Myocyte (in vitro differentiated cells): ENCODE measurements around the gene CNNM2. TPM values are rescaled to one million over a fixed set of nuclear protein-coding genes. Genes with fewer than 3 reads are reported as not detected.
"Not testable (repeated sequence)": the region's sequence is repeated elsewhere in the genome, so short reads cannot be mapped to it uniquely, and the experiment has no call there.

Experiments used
- DNase-seq: peaks from one replicate; pipeline ENCODE4 v3.0.0-alpha.2; 2012; ENCODE audit warnings: low read depth
- total RNA-seq: library from RNA; depleted of rRNA; stranded (reverse); fragments of >200 nt; gene quantifications from 2 replicates; pipeline ENCODE4 v1.2.3, GENCODE V29; 2014

Gene CNNM2
- total RNA-seq, 1 donor from 2014 or later: 4.7 TPM

- DNase-seq: no peak
Measured at GRCh38 chr10:102923601-102924000, 5.5 kb downstream of the CNNM2 start.

- DNase-seq: no peak
Measured at GRCh38 chr10:102926842-102927241, 8.7 kb downstream of the CNNM2 start.

GRCh38 chr10:102927311-102928010, 9.4 kb downstream of the CNNM2 start:
- DNase-seq: no peak

GRCh38 chr10:102928442-102928841, 10.3 kb downstream of the CNNM2 start:
- DNase-seq: not testable (repeated sequence)

GRCh38 chr10:102930720-102931119, 12.6 kb downstream of the CNNM2 start:
- no peak for DNase-seq

- no peak for DNase-seq
Measured at GRCh38 chr10:102931643-102932042, 13.5 kb downstream of the CNNM2 start.

DNA sequence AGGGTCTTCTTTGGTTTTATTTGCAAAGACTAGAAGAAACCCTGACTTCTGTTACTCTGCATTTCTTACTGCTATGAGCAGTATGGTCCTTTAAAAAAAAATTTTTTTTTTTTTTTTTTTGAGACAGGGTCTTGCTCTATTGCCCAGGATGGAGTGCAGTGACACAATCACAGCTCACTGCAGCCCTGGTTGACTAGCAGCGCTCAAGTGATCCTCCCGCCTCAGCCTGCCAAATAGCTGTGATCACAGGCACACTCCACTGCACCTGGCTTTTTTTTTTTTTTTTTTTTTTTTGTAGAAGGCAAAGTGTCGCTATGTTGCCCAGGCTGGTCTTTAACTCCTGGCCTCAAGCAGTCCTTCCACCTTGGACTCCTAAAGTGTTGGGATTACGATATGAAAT, 17.4 kb downstream of the CNNM2 start:
- no peak for DNase-seq

- no peak for DNase-seq
Measured at GRCh38 chr10:102935939-102936605, 18.0 kb downstream of the CNNM2 start.

GRCh38 chr10:102941401-102941800, 23.3 kb downstream of the CNNM2 start:
- no peak for DNase-seq

GRCh38 chr10:102945449-102945848, 27.4 kb downstream of the CNNM2 start:
- no peak for DNase-seq

DNA sequence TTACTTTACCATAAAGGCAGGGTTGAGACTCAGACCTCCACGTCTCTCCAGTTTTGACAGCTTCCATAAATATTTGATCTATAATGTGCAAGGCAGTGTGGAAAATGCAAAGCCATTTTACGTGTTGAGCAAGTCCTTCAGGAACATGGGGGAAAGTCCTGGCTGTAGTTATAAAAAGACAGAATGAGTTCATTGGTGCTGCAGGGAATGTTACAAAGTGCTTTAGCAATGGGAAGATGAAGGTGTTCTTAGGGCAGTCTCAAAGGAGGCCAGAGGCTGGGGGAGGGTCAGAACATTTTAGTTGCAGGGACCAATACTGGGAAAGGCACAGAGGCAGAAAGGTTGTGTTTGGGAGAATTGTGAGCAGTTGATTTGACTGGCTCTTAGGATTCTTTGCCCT, 27.9 kb downstream of the CNNM2 start:
- DNase-seq: no peak

DNA sequence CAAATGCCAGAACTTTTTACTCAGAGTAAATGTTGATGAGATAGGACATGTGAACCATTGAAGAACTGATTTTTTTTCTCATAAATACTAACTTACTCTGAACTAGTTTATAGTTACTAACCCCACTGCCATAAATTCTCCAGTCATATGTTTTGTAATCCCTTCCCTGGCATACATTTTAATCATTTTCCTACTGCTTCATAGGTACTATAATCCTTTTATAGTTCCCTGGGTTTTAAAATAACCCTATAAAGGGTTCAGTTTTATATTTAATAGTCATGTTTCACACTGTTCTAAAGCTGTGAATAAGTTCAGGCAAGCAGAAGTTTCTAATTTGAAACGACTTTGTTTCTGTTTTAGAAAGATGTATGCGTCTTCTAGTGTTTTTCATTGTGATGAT, 28.9 kb downstream of the CNNM2 start:
- DNase-seq: no peak

DNA sequence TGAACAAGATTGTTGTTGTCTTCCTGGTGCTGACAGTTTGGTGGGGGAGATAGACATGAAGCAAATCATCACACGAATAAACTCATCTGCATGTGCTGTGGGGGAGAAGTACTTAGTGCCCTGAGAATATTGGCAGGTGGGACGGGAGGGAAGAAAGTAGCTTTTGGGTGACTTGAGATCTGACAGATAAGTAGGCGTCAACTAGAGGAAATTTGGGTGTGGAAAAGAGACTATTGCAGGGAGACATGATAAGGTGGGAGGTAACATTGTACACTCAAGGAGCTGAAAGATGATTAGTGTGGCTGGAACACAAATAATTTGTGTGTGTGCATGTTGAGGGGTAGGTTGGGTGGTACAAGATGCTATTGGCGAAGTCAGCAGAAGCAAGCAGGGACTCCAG, 30.1 kb downstream of the CNNM2 start:
- no peak for DNase-seq

GRCh38 chr10:102948786-102949185, 30.7 kb downstream of the CNNM2 start:
- DNase-seq: no peak

DNA sequence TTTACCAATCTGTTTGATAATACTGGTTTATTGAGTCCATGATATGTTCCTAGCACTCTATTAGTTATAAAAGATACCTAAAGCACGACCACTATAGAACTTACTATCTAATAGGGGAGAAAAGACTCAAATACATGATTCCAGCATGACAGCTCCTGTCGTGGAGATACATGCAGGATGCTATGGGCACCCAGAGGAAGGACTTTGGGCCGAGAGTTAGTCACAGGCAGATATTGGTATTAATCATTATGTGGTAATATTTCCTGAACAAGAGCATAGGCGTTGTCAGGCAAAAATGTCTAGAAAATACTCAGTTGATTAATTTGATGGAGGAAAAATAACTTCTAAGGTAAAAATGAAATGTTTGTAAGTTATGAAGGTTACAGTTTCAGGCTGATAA, 31.8 kb downstream of the CNNM2 start:
- DNase-seq: no peak

DNA sequence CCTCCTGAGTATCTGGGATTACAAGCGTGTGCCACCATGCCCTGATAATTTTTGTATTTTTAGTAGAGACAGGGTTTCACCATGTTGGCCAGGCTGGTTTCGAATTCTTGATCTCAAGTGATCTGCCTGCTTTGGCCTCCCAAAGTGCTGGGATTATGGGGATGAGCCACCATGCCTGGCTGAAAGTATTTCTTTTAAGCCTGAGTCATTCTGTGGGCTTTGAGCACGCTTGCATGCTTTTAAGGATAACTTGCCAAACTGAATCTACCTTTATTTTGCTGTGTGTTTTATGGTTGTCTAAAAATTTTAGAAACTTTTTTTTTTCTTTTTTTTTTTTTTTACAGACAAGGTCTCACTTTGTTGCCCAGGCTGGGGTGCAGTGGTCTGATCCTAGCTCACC, 33.2 kb downstream of the CNNM2 start:
- no peak for DNase-seq

DNA sequence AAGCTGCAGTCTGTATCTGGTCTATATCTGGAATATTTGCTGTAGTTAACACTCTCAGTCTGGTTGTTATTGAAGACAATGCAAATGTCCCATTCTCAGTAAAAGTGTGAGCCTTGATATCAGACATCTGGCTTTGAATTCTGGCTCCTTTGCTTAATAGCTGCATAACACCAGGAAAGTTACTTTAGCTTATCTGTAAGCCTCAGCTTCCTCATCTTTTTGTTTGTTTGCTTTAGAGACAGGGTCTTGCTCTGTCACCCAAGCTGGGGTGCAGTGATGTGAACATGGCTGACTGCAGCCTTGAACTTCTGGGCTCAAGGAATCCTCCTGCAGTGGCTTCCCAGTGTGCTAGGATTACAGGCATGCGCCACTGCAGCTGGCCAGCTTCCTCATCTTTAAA, 41.3 kb downstream of the CNNM2 start:
- no peak for DNase-seq

- no peak for DNase-seq
Measured at GRCh38 chr10:102960157-102960556, 42.1 kb downstream of the CNNM2 start.

DNA sequence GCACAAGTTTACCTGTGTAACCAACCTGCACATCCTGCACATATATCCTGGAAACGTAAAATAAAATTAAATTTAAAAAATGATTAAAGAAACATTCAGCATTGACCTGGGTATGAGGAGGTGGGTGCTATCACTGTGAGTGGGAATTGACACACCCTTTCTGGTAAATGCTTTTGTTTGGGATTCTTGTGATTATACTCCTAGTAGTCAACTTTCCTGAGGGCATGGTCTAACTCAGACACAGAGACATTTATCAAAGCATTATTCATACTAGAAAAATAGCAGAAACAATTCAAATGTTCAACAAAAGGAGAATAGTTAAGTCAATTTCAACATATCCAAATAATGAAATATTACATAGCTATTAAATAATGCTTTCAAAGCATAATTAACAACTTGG, 44.2 kb downstream of the CNNM2 start:
- no peak for DNase-seq

- no peak for DNase-seq
Measured at GRCh38 chr10:102962951-102963755, 45.1 kb downstream of the CNNM2 start.

DNA sequence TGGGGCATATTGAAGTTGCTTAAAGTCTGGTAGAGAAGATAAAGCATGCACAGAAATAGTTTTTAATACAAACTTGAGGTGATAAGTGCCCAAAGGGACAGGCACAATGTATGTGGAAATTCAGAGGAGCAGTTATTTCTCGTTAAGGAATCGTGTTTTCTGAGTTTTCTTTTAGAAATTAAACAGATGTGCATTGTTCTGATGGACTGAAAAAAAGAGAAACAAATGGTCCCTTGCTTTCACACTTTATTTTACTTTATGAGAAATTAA, 45.6 kb downstream of the CNNM2 start:
- DNase-seq: no peak

DNA sequence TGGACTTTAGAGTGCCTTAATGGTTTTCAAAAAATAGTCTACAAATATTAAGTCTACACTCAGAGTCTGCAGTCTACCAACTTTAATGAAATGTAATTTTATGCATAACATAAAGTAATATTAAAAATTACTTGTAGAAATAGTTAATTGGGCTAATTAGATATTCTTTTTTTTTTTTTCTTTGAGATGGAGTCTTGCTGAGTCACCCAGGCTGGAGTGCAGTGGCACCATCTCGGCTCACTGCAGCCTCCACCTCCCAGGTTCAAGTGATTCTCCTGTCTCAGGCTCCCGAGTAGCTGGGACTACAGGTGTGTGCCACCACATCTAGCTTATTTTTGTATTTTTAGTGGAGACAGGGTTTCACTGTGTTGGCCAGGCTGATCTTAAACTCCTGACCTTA, 46.0 kb downstream of the CNNM2 start:
- not testable (repeated sequence) for DNase-seq

DNA sequence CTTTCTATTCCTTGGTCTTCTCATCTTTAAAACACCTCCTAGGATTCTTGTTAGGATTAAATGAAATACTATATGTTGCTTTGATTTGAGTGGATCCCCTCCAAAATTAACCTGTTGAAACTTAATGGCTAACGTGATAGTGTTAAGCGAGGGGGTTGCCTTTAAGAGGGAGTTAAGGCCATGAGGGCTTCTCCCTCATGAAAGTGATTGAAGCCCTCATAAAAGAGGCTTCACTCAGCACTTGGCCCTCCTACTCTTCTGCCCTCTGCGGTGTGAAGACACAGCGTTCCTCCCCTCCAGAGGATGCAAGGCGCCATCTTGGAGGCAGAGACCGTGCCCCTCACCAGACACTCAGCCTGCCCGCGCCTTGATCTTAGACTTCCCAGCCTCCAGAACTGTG, 46.6 kb downstream of the CNNM2 start:
- no peak for DNase-seq
